Brain microvascular endothelial cell (primary cell): ENCODE results near the gene FASN.
A peak's percentile ranks its signal among the peaks of the same experiment; 100 is the strongest.

Experiments
- DNase-seq: peaks from one replicate; pipeline ENCODE4 v3.0.0-alpha.2; 2020
- H3K27ac ChIP-seq: fragments of 250-450 bp; sonication (Bioruptor Pico); 2 replicates; pipeline ENCODE4 v1.5.1; 2020; ENCODE audit warnings: mild to moderate bottlenecking, moderate library complexity
- H3K27me3 ChIP-seq: fragments of 250-450 bp; sonication (Bioruptor Pico); replicated peaks from 2 replicates; pipeline ENCODE4 v1.5.1; 2020; ENCODE audit warnings: mild to moderate bottlenecking
- H3K36me3 ChIP-seq: fragments of 250-450 bp; sonication (Bioruptor Pico); replicated peaks from 2 replicates; pipeline ENCODE4 v1.5.1; 2020; ENCODE audit warnings: mild to moderate bottlenecking
- H3K4me3 ChIP-seq: 2 replicates; pipeline ENCODE4 v1.5.1; 2011; ENCODE audit warnings: low read depth, mild to moderate bottlenecking, control low read depth, low read length, moderate library complexity
- in situ Hi-C: cut with HindIII; loops from 2 replicates; pipeline ENCODE4 v1.10.0; 2017; ENCODE audit warnings: low sequenced_read_pairs, low pct_ligation_motif_present
- TF ChIP-seq, protein P1 (sequence below): IDR thresholded peaks from 2 replicates; pipeline ENCODE4 v1.5.1; 2011; ENCODE audit warnings: low read depth, mild to moderate bottlenecking, moderate library complexity, low read length, control low read depth, inconsistent platforms; ENCODE audit errors: missing control alignments

FASN gene

DNA sequence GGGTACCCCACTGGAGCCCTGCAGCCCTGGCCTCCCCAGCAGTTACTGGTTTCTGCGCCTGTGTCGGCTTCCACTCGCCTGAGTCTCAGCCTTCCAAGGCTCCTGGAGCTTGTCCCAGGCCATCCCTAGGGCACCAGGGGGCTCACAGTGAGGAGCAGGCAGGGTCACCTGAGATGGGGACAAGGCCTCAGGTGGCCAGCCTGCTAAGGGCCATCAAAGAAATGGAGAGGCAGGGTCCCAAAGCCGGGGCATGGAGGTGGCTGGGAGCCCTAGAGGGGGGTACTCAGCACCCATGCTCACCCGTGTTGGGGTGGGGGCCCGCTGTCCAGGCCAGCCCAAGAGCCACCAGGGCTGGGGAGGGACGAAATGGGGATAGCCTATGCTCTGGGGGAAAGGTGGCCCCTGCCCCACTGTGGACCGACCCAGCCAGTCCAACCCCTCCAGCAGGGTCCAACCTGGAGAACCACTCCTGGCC lies 1.3 kb downstream of the FASN start:
- DNase-seq: no peak
- H3K36me3 ChIP-seq: peaks cover 42% of the 10 kb centered on the region
- in situ Hi-C loops: no loop called here
- TF ChIP-seq, protein P1, sequence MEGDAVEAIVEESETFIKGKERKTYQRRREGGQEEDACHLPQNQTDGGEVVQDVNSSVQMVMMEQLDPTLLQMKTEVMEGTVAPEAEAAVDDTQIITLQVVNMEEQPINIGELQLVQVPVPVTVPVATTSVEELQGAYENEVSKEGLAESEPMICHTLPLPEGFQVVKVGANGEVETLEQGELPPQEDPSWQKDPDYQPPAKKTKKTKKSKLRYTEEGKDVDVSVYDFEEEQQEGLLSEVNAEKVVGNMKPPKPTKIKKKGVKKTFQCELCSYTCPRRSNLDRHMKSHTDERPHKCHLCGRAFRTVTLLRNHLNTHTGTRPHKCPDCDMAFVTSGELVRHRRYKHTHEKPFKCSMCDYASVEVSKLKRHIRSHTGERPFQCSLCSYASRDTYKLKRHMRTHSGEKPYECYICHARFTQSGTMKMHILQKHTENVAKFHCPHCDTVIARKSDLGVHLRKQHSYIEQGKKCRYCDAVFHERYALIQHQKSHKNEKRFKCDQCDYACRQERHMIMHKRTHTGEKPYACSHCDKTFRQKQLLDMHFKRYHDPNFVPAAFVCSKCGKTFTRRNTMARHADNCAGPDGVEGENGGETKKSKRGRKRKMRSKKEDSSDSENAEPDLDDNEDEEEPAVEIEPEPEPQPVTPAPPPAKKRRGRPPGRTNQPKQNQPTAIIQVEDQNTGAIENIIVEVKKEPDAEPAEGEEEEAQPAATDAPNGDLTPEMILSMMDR: no peak
- H3K4me3 ChIP-seq: peak overlapping the region; percentile 81
- no peaks in the 10 kb centered on the region for H3K27me3 ChIP-seq
- peak overlapping the region; percentile 77 for H3K27ac ChIP-seq

- DNase-seq: no peak
- in situ Hi-C loops: no loop called here
- TF ChIP-seq, protein P1: no peak
- Histone ChIP-seq H3K27me3 (no peaks in the 10 kb centered on the region), H3K36me3 (peaks cover 49% of the 10 kb centered on the region), H3K4me3 (peak overlapping the region; percentile 81), H3K27ac (no peak overlapping the region)
These were observed 2.0 kb downstream of the FASN start for GRCh38 chr17:82095777-82096708.

GRCh38 chr17:82094931-82095776 lies 2.9 kb downstream of the FASN start:
- Histone ChIP-seq H3K27ac (no peak overlapping the region), H3K4me3 (peak overlapping the region; percentile 81), H3K27me3 (no peaks in the 10 kb centered on the region), H3K36me3 (peaks cover 58% of the 10 kb centered on the region)
- TF ChIP-seq, protein P1: no peak
- DNase-seq: no peak
- in situ Hi-C loops: no loop called here

DNA sequence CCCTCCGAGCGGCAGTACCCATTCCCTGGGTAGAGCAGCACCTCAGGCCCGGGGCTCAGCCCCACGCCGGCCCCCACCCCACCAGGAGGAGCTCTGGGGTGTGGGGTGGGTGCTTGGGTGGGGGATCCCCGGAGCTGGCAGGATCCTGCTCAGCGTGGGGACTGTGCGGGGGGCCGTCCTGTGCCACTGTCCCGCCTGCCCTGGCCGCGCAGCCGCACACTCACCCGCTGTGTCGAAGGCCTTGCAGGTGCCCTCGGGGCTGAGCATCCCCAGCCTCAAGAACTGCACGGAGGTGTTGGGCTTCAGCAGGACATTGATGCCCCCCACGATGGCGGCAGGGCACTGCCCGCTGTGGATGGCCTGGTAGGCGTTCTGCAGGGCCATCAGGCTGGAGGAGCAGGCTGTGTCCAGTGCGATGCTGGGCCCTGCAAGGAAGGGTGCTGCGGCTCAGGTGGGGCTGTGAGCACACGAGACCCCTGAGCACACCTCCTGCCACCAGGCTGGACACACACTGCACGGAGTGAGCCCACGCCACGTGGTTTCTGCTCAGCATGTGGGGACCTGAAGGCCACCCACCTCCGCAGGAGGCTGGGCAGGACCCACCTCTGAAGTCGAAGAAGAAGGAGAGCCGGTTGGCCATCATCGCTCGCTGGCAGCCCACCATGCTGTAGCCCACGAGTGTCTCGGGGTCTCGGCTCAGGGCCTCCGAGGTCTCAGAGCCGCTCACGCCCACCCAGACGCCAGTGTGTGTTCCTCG lies 4.9 kb downstream of the FASN start:
- in situ Hi-C loops: no loop called here
- Histone ChIP-seq H3K27ac (no peak overlapping the region), H3K36me3 (peaks cover 78% of the 10 kb centered on the region), H3K4me3 (no peak overlapping the region), H3K27me3 (no peaks in the 10 kb centered on the region)
- TF ChIP-seq, protein P1: no peak
- DNase-seq: no peak

DNA sequence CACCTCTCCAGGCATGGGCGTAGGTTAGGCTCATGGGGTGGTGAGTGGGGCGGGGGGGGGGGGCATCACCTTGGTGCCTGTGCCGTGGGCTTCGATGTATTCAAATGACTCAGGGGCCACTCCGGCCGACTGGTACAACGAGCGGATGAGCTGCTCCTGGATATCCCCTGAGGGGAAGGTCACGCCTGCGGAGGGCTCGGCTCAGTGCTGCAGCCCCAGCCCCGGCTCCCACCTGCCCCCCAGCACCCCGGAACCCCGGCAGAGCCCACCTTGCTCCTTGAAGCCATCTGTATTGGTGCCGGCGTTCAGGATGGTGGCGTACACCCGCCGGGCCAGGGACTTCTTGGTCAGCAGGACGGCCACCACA lies 5.4 kb downstream of the FASN start:
- H3K27me3 ChIP-seq: no peaks in the 10 kb centered on the region
- in situ Hi-C loops: no loop called here
- peaks cover 83% of the 10 kb centered on the region for H3K36me3 ChIP-seq
- no peak overlapping the region for H3K4me3 ChIP-seq
- TF ChIP-seq, protein P1: no peak
- H3K27ac ChIP-seq: no peak overlapping the region
- DNase-seq: no peak
